SKM-1 (cell line): Measurements from ENCODE around the gene EIF2S1.
"Not testable (repeated sequence)": the region's sequence is repeated elsewhere in the genome, so short reads cannot be mapped to it uniquely, and the experiment has no call there.

Experiments
- DNase-seq: peaks from one replicate; lab custom pipeline; 2025; ENCODE audit not compliant: unreplicated experiment; lab: John Stamatoyannopoulos, UW

The EIF2S1 gene

DNA sequence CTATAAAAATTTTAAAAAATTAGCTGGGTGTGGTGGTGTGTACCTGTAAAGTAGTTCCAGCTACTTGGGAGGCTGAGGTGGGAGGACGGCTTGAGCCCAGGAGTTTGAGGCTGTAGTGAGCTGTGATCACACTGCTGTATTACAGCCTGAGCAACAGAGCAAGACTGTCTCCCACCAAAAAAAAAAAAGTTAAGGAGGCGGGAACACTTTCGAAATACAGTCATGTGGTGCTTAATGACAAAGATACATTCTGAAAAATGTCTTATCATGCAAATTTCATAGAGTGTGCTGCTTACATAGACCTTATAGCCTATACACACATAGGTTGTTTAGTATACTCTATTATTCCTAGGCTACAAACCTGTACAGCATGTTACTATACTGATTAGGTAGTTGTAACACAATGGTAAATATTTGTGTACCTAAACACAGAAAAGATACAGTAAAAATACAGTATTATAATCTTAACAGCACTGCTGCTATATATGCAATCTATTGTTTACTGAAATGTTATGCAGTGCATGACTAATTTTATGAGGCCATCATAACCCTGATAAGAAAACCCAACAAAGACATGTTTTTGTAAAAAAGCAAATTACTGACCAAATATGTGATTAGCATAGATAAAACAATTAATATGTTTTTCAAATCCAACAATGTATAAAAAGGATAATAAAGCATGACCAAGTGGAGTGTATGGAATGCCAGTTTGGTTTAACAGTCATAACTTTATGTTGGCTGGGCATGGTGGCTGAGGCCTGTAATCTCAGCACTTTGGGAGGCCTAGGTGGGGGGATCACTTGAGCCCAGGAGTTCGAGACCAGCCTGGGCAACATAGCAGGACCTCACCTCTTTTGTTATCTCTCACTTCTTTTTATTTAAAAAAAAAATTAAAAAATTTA lies 11.4 kb downstream of the EIF2S1 start:
- no peak for DNase-seq

DNA sequence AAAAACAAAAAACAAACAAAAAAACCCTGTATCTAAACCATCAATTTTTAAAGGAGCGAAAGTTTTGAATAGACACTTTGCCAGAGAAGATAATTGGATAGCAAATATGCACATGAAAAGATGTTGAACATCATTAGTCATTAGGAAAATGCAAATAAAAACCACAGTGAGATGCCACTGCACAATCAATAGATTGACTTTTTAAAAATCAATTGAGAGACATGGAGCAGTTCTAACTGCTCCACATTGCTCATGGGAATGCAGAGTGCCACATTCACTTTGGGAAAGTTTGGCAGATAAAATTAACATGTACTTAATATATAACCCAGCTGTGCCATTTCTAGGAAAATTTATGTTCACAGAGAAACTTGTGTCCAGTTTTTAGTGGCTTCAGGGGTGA lies 12.7 kb downstream of the EIF2S1 start:
- no peak for DNase-seq

DNA sequence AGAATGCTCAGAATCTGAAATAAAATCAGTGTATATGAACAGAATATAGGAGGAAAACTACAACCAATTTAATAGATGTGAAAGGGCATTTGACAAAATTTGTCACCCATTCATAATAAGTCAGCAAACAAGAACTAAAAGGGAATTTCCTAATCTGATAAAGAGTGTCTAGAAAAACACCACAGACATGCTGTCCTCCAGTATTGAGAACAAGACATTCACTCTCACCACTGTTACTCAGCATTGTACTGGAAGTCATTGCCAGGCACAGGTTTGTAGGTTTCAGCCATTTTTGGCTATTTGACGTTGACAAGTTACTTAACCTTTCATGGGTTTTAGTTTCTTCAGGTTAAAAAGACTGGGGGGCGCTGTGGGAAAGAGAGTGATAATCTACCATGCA lies 13.2 kb downstream of the EIF2S1 start:
- no peak for DNase-seq

DNA sequence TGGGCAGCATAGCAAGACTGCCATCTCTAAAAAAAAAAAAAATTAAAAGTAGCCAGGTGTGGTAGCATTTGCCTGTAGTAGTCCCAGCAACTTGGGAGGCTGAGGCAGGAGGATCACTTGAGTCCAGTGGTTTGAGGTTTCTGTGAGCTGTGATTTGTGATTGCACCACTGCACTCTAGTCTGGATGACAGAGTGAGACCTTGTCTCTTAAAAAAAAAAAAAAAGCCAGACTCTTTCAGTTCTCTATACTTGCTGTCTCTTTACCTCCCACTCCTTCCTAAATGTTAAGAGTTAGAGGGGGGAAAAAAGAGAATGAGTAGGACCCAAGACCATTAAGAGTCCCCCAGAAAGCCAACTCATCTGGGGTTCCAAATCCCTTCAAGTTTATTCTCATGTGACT lies 17.8 kb downstream of the EIF2S1 start:
- DNase-seq: no peak

DNA sequence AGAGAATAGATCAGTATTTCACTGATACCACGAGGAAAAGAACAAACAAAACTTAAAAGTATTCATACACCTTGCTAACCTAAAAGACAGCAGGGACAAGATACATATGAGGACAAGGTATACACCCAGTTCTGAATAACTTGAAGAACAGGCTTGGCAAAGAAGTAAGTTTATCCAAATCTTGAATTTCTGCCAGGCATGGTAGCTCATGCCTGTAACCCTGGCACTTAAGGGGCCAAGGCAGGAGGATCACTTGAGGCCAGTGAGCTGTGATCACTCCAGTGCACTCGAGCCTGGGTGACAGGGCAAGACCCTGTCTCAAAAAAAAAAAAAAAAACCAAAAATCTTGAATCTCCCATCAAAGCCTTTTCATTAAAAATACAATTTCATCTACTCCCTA lies 25.0 kb downstream of the EIF2S1 start:
- no peak for DNase-seq

DNA sequence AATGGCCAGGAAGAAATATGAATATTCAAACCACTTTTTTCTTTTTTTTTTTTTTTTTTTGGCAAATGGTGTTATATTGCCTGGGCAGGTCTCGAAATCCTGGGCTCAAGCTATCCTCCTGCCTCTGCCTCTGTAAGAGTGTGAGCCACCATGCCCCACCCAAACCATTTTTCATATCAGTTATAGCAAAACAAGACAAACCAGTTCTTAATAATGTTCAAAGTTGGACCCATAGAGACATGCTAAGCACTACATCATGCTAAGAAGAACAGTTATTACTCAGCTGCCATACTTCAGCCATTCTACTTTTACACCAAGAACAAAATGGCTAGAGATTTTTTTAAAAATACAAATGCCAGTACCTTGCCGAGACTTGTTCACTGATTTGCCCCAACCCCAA lies 25.5 kb downstream of the EIF2S1 start:
- no peak for DNase-seq

DNA sequence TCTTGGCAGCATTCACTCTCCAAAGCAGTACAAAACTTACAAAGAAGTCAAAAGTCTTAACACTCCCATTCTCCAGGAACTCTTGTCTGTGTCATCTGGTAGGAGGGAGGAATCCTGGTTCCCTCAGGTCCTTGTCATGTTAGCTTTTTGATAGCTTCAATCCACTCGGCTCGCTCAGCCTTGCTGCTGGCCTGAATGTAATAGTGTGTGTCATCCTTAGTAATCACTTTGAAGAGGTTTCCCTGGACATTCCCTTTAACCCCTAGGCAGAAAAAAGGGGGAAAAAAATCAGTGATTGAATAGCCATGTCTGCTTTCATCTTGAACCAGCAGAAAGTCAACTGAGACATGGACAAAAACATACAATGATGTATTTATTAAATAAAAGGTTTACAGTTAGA lies 27.1 kb downstream of the EIF2S1 start:
- DNase-seq: no peak

DNA sequence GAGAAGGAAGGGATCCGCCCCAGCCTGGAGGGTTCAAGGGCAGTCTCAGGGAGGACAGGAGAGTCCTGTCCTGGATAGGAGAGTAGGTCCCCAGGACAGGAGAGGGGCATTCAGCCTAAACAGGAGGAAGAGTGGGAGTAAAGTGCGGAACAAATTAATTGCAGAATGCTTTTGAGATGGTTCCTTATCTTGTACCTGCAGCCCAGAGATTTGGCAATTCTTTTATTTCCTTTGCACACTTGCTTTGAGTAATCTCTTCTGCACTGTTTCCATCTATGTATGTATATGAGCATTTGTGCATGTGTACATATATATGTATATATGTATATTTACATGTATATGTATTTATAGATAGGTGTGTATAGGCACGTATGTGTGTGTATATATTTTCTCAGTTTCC lies 29.1 kb downstream of the EIF2S1 start:
- DNase-seq: no peak

DNA sequence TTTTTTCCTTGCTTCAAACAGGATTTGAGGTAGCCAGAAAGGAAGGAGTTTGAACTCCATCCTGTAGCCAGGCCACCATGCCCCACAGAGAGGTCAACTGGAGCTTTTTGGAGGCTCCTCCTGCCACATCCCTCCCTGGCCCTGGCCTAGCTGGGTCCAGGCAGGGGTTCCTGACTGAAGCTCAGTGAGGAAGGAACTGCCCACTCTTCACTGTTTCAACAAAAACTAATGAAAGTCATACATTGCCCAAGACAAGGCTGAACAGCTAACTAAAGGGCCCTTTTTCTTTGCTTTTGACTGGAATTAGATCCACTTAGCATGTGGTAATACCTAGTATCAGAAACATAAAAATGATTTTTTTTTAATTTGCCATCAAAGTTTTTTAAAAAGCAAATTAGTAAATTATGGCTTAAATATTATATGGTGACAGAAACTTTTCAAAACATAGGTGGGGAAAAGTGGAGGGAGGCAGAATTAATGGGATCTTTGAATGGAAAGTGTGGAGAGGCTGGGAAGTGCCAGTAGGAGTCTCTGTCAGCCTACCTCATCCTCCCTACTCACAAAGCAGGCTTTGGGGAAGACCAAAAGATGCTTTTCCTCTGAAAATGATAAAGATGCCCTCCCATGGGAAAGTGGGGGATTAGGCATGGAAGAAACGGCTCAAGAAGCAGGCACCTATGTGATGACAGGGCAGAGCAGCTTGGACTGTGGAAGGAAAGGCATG lies 29.8 kb downstream of the EIF2S1 start:
- DNase-seq: no peak

DNA sequence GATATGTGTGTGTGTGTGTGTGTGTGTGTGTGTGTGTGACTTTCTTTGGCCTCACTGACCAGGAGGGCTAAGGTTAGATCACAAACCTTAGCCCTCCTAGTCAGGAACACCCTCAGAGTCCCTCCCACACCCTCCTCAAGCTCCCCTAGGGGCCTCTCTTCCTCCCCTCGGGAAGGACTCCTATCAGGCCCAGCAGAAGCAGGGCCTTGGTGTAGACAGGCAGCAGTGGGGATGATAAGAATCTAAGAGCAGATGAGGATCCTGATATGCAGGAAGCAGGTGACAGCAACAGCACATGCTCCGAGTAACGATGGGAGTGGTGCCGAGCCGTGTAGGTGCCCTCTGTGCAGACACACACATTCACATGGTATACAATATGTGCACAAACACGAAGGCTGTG lies 31.1 kb downstream of the EIF2S1 start:
- DNase-seq: no peak

DNA sequence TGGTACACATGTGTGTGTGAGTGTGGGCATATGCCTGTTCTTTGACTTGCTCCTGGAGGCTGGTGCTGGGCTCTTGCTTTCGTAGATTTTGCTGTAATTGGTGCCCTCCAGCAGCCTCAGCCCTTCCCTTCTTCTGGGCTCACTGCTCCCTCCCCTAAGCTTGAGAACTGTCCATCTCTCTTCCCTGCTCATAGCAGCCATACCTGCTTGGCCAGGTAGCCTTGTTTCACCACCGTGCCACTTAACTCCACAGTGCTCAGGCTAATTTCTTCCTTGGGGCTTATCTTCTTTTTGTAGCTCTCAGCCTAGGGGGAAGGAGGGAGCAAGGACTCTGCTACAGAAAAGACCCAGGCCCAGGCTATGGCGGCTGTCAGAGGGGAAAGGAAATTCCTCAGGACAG lies 32.0 kb downstream of the EIF2S1 start:
- no peak for DNase-seq

DNA sequence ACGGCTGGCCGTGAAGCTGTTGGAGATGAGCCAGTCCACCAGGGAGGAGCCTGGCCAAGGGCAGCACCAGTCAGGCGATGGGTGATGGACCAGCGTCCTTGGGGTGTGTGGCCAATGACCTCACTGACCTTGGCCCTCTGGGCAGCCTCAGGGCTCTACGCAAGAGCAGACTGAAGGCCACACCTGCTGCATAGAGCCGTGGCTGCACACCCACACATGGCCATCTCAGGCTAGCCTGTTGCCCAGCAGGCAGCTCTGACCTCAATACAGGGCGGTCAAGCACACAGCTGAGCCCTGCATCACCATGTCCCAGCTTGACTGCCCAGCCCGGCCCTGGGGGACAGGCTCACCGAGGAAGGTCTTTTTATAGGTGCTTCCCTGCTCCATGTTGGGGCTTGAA lies 32.7 kb downstream of the EIF2S1 start:
- DNase-seq: no peak

DNA sequence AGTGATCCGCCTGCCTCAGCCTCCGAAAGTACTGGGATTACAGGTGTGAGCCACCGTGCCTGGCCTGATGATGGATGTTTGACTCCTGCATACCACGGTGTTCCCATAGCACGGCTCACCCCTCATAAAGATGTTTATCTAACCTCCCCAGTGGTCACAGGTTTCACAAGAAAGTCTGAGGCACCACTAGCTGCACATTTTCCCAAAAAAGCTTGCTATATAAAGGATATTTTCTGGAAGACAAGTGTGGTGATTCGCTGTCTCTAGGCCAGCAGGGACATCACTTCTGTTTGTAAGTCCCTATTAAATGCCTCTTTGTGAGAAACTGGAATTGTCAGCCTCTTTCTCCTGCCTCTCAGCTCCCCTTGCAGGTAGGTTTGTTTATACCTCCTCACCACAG lies 33.6 kb downstream of the EIF2S1 start:
- no peak for DNase-seq

DNA sequence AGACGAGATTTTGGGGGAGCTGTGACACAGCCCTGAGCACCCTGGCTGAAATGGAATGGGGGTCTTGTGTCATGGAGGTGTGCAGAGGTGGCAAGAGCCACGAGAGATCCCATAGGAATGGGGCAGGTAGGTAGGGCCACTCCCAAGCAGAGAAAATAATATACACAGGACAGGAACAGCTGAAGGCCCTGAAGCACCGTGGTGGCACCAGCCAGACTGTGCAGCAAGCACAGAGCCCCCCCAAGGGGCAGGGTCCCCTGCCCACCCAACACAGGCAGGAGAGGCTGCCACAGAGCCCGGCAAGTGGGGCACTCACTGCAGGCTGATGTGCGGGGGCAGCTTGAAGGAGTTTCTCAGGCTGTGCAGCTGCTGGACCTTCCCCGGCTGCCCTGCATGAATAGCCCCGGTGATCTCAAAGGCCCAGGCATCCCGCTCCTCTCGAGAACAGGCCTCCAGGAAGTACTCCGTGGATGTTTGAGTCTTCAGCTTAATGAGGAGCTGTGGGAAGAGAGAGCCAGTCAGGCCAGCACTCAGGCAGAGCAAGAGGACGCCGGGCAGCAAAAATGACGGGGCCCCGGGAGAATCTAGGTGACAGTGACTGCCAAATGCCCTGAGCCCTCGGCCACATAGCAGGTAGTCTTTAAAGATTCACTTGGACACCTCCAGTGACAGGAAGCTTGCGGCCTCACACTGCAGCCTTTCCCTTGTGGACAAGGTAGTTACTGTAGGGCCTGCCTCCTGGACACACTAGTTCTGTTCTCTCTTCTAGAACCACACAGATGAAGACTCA lies 35.2 kb downstream of the EIF2S1 start:
- DNase-seq: no peak

DNA sequence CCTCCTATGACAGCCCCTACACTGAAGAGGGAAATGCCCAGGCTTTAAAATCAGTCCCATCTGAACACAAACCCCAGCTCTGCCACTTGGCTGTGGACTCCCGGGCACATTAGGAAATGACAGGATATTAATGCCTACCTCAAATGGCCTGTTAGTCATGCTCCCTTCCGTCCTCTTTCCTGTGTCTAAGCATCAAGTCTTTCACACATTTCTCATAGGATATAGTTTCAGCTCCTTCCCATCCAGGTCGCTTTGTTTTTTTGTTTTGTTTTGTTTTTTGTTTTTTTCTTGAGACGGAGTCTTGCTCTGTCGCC lies 35.7 kb downstream of the EIF2S1 start:
- no peak for DNase-seq

DNA sequence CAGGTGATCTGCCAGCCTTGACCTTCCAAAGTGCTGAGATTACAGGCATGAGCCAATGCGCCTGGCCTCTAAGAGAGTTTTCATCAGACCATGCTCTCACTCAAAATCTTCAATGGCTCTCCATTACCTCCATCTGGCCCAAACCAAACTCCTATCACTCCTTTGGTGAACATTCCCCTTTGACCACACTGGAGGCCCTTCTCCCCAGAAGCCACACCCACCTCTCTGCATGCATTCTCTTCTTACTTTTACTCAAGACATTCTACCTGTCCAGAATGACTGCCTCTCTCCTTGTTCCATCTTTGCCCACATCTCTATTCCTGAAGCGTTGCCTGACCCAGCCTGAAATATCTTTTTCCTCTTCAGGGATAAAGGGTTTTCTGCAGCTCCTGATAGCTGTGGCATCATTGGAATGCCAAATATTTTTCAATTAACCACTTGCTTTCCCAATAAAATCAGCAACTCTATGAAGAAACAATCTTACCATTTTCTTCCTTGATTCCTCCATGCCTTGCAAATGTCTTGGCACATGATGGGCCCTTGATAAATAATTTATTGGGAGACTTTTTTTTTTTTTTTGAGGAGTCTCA lies 36.3 kb downstream of the EIF2S1 start:
- no peak for DNase-seq

DNA sequence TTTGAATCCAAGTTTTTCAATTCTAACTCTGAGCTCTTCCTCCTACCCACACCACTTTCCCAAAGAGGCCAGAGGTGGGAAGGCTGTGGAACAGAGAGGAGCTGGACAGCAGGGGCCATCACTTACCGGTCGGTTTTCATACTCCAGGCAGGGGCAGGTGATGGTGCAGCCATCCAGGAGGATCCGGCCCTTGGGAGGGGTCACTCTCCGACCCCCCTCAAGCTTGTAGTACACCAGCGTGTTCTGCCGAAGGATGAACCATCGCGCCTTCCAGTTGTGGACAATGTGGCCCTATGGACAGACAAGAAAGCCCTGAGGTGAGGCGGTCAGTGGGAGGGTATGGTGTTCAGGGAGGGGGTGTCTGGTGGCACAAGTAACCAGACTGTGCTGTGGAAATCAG lies 37.4 kb downstream of the EIF2S1 start:
- DNase-seq: no peak

DNA sequence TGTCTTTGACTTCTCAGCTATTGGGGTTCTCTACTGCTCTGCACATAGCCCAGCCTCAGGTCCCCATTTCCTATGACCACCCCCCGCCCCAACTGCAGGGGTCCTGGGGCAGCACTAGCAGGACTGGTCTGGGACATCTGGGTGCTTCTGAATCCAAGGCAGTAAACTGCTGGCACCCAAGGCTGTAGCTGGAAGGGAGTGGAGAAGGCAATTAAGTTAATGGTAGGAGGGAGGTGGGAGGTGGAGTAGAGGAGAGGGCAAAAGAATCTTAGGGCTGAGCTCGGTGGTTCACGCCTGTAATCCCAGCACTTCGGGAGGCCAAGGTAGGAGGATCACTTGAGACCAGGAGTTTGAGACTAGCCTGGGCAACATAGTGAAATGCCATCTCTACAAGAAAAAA lies 40.3 kb downstream of the EIF2S1 start:
- no peak for DNase-seq

DNA sequence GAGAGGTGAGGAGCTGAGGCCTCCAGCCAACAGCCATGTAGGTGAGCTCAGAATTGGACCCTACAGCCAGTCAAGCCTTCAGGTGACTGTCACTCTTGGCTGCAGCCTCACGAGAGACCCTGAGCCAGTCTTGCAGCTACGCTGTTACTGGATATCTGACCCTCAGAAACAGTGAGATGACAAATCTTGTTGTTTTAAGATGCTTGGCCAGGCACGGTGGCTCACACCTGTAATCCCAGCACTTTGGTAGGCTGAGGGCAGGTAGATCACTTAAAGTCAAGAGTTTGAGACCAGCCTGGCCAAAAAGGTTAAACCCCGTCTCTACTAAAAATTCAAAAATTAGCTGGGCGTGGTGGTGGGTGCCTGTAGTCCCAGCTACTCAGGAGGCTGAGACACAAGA lies 45.6 kb downstream of the EIF2S1 start:
- DNase-seq: no peak

DNA sequence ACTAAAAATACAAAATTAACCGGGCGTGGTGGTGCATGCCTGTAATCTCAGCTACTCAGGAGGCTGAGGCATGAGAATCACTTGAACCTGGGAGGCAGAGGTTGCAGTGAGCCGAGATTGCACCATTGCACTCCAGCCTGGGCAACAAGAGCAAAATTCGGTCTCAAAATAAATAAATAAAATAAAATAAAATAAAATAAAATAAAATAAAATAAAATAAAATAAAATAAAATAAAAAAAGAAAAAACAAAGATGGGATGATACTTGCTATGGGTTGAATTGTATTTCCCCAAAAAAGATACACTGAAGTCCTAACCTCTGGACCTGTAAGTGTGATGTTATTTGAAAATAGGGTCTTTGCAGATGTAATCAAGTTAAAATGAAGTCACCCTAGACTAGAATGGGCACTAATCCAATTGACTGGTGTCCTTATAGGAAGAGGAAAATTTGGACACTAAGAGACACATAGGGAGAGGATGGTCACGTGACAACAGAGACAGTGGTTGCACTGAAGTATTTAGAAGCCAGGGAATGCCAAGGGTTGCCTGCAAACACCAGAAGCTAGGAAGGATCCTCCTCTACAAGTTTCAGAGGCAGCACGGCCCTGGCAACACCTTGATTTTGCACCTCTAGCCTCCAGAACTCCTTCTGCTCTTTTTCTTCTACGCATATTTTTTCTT lies 48.1 kb downstream of the EIF2S1 start:
- not testable (repeated sequence) for DNase-seq

DNA sequence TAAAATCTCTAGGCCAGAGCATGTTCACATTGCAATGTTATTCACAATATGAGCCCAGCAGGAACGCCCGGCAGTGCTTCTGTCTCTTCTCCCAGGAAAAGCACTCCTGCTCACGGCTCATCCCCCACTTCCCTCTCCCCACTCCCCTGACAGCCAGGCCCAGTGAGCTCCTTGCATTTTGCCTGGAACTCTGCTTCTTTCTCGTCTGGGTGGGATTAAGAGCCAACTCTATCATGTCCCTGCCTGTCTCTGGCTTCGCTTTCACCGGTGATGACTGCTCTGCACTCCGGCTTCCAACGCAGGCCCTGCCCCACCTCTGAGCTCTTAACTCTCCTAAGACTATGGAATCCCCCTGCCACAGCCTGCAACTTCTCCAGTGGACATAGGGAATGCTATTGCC lies 49.3 kb downstream of the EIF2S1 start:
- no peak for DNase-seq
